Fibroblast of mammary gland (primary cell): ENCODE data around the gene GNB1.

ENCODE experiments used
- DNase-seq: peaks from one replicate; pipeline ENCODE4 v3.0.0-alpha.2; 2010; ENCODE audit warnings: low read depth
- H3K4me3 ChIP-seq: 2 replicates; pipeline ENCODE4 v1.5.1; 2011; ENCODE audit warnings: low read depth, mild to moderate bottlenecking, low read length, moderate library complexity; ENCODE audit not compliant: control insufficient read depth
- TF ChIP-seq, protein P1 (sequence below): conservative IDR thresholded peaks from 2 replicates; pipeline ENCODE4 v1.5.1; 2011; ENCODE audit warnings: low read depth, low read length, inconsistent platforms; ENCODE audit not compliant: control insufficient read depth, insufficient read depth

The GNB1 gene

DNA sequence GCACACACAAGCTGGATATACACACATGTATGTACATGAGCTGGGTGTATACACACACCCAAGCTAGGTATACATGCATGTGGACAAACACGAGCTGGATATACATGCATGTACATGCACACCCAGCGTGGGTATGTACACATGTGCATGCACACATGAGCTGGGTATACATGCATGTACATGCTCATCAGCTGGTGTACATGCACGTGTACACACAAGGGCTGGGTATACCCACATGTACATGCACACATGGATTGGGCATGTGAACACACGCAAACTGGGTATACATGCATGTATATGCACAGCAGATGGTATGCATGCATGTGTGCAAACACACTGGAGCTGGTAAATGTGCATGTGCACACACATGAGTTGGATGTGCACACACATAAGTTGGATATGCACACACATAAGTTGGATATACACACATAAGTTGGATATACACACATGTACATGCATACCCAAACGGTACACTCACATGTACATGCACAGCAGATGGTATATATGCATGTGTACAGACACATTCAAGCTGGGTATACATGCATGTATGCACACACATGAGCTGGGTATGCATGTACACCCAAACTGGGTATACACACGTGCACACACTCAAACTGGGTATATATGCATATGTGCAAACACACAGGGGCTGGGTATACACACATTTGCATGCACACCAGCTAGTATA lies 7.5 kb upstream of the GNB1 start:
- H3K4me3 ChIP-seq, result no peak overlapping the region
- DNase-seq, result no peak
- TF ChIP-seq, protein P1, sequence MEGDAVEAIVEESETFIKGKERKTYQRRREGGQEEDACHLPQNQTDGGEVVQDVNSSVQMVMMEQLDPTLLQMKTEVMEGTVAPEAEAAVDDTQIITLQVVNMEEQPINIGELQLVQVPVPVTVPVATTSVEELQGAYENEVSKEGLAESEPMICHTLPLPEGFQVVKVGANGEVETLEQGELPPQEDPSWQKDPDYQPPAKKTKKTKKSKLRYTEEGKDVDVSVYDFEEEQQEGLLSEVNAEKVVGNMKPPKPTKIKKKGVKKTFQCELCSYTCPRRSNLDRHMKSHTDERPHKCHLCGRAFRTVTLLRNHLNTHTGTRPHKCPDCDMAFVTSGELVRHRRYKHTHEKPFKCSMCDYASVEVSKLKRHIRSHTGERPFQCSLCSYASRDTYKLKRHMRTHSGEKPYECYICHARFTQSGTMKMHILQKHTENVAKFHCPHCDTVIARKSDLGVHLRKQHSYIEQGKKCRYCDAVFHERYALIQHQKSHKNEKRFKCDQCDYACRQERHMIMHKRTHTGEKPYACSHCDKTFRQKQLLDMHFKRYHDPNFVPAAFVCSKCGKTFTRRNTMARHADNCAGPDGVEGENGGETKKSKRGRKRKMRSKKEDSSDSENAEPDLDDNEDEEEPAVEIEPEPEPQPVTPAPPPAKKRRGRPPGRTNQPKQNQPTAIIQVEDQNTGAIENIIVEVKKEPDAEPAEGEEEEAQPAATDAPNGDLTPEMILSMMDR, result no peak

GRCh38 chr1:1895456-1896336 lies 4.8 kb upstream of the GNB1 start:
- no peak for DNase-seq
- no peak overlapping the region for H3K4me3 ChIP-seq
- TF ChIP-seq, protein P1, result no peak

DNA sequence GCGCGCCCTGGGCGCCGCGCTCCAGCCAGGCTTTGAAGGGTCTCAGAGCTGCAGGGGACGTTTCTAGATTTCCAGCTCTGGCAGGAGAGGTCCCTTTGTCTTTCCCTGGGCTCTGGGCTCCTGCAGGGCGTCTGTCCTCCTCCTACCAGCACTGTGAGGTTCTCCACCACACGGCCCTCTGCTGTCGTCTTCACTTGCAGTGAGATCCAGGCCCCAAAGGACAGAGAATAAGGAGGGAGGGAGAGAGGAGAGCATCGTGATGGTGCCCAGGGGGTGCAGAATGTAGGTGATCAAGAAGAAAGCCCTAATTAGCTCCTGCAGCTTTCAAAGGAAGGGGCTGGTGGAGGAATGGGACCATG lies 4.2 kb upstream of the GNB1 start:
- TF ChIP-seq, protein P1, result no peak
- no peak for DNase-seq
- H3K4me3 ChIP-seq, result no peak overlapping the region

- H3K4me3 ChIP-seq, result no peak overlapping the region
- TF ChIP-seq, protein P1, result no peak
- no peak for DNase-seq
These were observed 3.6 kb upstream of the GNB1 start for GRCh38 chr1:1894354-1895059.

DNA sequence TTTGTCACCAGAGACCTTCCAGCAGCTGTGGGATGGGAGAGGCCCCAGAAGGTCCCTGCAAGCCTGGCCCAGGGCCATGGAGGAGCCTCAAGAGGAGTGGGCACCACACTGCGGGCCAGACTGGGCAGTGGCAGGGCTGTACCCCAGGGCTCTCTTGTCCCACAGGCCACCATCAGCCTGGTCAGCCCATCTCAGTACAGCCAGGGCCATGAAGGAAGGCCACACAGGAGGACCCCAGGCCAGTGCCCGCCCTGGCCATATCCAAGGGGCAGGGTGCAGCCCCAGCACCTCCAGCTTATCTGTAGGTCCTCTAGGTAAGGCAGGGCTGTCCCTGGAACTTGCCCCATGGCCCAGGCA lies 3.1 kb upstream of the GNB1 start:
- H3K4me3 ChIP-seq, result no peak overlapping the region
- TF ChIP-seq, protein P1, result no peak

GRCh38 chr1:1893291-1893985 lies 2.6 kb upstream of the GNB1 start:
- H3K4me3 ChIP-seq, result no peak overlapping the region
- DNase-seq, result no peak
- TF ChIP-seq, protein P1, result no peak

More for the DNA sequence above, 3.1 kb upstream of the GNB1 start:
- no peak for DNase-seq
